Nasal cavity respiratory epithelium epithelial cell of viscerocranial mucosa (primary cell): ENCODE results near the gene ZBTB43. TPM values are rescaled to one million over a fixed set of nuclear protein-coding genes. Genes with fewer than 3 reads are reported as not detected.

Experiments
- total RNA-seq: library from RNA; depleted of rRNA; stranded (reverse); fragments of >200 nt; gene quantifications from 2 replicates; pipeline ENCODE4 v1.2.3, GENCODE V29; 2014

The ZBTB43 gene, protein sequence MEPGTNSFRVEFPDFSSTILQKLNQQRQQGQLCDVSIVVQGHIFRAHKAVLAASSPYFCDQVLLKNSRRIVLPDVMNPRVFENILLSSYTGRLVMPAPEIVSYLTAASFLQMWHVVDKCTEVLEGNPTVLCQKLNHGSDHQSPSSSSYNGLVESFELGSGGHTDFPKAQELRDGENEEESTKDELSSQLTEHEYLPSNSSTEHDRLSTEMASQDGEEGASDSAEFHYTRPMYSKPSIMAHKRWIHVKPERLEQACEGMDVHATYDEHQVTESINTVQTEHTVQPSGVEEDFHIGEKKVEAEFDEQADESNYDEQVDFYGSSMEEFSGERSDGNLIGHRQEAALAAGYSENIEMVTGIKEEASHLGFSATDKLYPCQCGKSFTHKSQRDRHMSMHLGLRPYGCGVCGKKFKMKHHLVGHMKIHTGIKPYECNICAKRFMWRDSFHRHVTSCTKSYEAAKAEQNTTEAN
- 33.0 and 54.7 TPM in 2 replicates for total RNA-seq

DNA sequence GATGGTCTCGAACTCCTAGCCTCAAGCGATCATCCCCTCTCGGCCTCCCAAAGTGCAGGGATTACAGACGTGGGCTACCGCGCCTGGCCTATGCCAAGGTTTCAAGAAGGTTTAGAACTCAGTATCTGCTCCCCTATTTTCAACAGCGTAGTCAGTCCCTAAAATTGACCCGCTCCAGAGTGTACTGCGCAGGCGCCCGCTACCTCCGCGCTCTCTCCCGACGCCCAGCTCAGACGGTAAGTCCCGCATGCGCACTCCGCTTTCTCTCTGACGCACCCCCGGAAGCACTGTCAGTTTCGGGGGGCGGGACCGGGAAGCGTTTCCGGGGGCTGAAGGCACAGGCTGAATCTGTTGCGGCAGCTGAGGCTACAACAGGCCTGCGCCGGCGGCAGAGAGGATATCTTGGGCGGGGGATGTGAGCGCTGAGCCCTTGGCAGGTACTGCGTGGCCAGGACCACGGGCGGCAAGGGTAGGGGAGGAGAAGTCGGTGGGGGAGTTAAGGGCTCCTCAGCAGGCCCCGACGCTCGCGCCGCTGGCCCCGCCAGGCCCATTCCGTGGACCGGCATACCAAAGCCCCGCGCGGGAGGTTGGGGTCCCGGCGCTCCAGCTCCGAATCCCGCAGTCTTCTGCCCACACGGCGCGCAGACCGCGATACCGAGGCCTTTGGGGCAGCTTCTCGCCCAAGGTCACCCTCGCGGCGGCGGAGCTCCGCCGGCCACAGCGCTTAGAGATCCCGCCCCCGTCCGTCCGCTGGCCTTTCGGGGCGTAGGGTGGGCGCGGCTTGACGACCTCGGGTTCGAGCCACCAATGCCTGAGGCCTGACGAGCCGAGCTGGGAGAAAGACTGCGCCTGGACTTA, at the start of gene ZBTB43:
TSS of gene ZBTB43 (plus strand) at position 345 of the 858 bp plus-strand sequence. CDS start 27,470 bp downstream, outside the sequence.

DNA sequence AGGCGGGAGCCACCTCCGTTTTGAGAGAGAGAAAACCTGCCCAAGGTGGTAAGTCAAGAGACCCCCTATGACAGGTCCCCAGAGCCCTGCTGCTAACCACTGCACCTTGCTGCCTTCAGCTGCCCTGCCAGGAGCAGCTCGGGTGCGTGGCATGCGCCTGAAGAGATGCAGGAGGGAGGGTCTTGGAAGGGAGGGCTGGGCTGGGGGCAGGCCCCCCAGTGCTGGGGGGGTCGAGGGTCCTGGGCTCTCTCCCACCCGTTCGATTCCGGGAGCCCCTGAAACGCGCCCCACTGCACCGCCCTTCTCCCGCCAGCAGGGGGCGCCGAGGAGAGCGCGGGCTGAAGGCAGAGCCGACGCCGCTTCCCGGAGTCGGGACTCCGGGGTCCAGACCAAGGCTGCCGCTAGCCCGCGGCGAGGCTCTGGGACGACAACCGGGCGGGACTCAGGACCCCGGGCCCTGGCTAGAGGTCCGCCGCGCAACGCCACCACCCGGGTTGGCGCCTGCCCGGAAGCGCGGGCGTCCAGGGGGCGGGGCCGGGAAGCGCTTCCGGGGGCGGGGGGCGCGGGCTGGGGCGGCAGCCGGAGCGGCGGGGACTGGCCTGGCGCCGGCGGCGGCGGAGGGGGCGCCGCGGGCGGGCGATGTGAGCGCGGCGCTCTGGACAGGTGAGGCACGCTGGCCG, 55.4 kb downstream of the ZBTB43 start, which contains the start of gene ZBTB34:
TSS of gene ZBTB34 (plus strand) at position 563 of the 680 bp plus-strand sequence. CDS start 18,761 bp downstream, outside the sequence.

Other genes starting within 250 kb of the ZBTB43 start
- under 0.01 and 0.14 TPM in 2 replicates for gene LMX1B, start 191.1 kb upstream of the ZBTB43 start, total RNA-seq
- gene ZBTB34, start 55.6 kb downstream of the ZBTB43 start, total RNA-seq, result 7.2 and 13.9 TPM in 2 replicates
- gene RALGPS1, start 109.7 kb downstream of the ZBTB43 start, total RNA-seq, result 4.7 and 6.2 TPM in 2 replicates